HCT116 (cell line): Measurements from ENCODE around the gene UBA5. TPM values are rescaled to one million over a fixed set of nuclear protein-coding genes. Genes with fewer than 3 reads are reported as not detected.

Experiments
- ATAC-seq: fragments of 200-7000 bp; cut with Tn5 transposase; 2 replicates; pipeline ENCODE4 v1.9.1; 2020; ENCODE audit warnings: mild to moderate bottlenecking, moderate library complexity
- BruUV-seq: library from RNA; stranded (reverse); fragments of 400-500 nt; replicated peaks from 2 replicates; lab custom pipeline; 2021; lab: Mats Ljungman, UMichigan
- CTCF ChIA-PET: fragments of 300-600 bp; sonication (Branson Sonifier 250); formaldehyde crosslinking; loops from one replicate; lab custom pipeline; 2021; ENCODE audit warnings: antibody characterized with exemption; lab: Charles Lee
- POLR2A ChIA-PET: fragments of 300-600, 350-600 bp; sonication (Branson Sonifier 250); formaldehyde crosslinking; loops from one replicate; lab custom pipeline; 2021; ENCODE audit warnings: antibody characterized with exemption; lab: Charles Lee
- RAD21 ChIA-PET, 2 experiments: fragments of 300-600 bp; sonication (Branson Sonifier 250); formaldehyde crosslinking; loops; one replicate each; lab custom pipeline; 2023; ENCODE audit warnings: low total read pairs in 2 of 2; ENCODE audit not compliant: uncharacterized antibody in 2 of 2, unreplicated experiment in 2 of 2, low non-redundant PET in 1 of 2; lab: Charles Lee
- DNase-seq: peaks from one replicate; pipeline ENCODE4 v3.0.0-alpha.2; 2010; ENCODE audit warnings: low read depth, low spot score
- H2AFZ ChIP-seq: fragments of 200-600 bp; shearing (Covaris generic), sonication (generic); 2 replicates; pipeline ENCODE4 v1.6.1; 2017; ENCODE audit warnings: low read depth, mixed run types, mixed read lengths, antibody characterized with exemption, low read length; ENCODE audit not compliant: poor library complexity, severe bottlenecking
- H3K27ac ChIP-seq: 2 replicates; pipeline ENCODE4 v1.5.1; 2012; ENCODE audit warnings: low read depth, low read length
- H3K27me3 ChIP-seq: fragments of 200-600 bp; sonication (generic); 2 replicates; pipeline ENCODE4 v1.6.1; 2016; ENCODE audit warnings: mixed run types, low read length, mixed read lengths; ENCODE audit not compliant: insufficient read depth
- H3K36me3 ChIP-seq, 2 experiments: fragments of 200-500 bp in 1 of 2; fragments of 200-600 bp in 1 of 2; sonication (Bioruptor generic) in 1 of 2; sonication (generic) in 1 of 2; 2 replicates each; pipeline versions ENCODE4 v1.5.1 to v1.6.1; 2014 to 2016; ENCODE audit warnings: low read length in 2 of 2, inconsistent platforms in 1 of 2, mixed read lengths in 1 of 2, mixed run types in 1 of 2; ENCODE audit not compliant: insufficient read depth in 2 of 2, control insufficient read depth in 1 of 2
- H3K4me1 ChIP-seq, 2 experiments: fragments of 200-600 bp in 1 of 2; sonication (generic) in 1 of 2; 2 replicates each; pipeline versions ENCODE4 v1.5.1 to v1.6.1; 2012 to 2017; ENCODE audit warnings: low read length in 2 of 2, inconsistent platforms in 1 of 2, mild to moderate bottlenecking in 1 of 2, mixed read lengths in 1 of 2, mixed run types in 1 of 2, moderate library complexity in 1 of 2; ENCODE audit not compliant: insufficient read depth in 2 of 2, control insufficient read depth in 1 of 2
- H3K4me2 ChIP-seq: fragments of 200-600 bp; sonication (generic); 2 replicates; pipeline ENCODE4 v1.6.1; 2017; ENCODE audit warnings: mixed run types, low read length, mixed read lengths
- H3K4me3 ChIP-seq, 2 experiments: fragments of 200-600 bp in 1 of 2; sonication (generic) in 1 of 2; replicated peaks in 1 of 2; 2 replicates each; pipeline ENCODE4 v1.5.1; 2011 to 2016; ENCODE audit warnings: low read length in 2 of 2, control low read depth in 1 of 2, low read depth in 1 of 2, mild to moderate bottlenecking in 1 of 2, mixed read lengths in 1 of 2, mixed run types in 1 of 2
- H3K79me2 ChIP-seq: fragments of 200-600 bp; sonication (generic); 2 replicates; pipeline ENCODE4 v1.6.1; 2017; ENCODE audit warnings: mild to moderate bottlenecking, mixed run types, low read length, moderate library complexity, mixed read lengths; ENCODE audit not compliant: insufficient read depth
- H3K9ac ChIP-seq: fragments of 200-600 bp; sonication (generic); 2 replicates; pipeline ENCODE4 v1.6.1; 2016; ENCODE audit warnings: low read length, mixed read lengths
- H3K9me2 ChIP-seq: fragments of 200-600 bp; sonication (generic), shearing (Covaris generic); 2 replicates; pipeline ENCODE4 v1.6.1; 2017; ENCODE audit warnings: mixed run types, mild to moderate bottlenecking, moderate library complexity; ENCODE audit not compliant: insufficient read depth
- H3K9me3 ChIP-seq, 2 experiments: fragments of 200-500 bp in 1 of 2; fragments of 200-600 bp in 1 of 2; sonication (Bioruptor generic) in 1 of 2; sonication (generic) in 1 of 2; 2 replicates each; pipeline ENCODE4 v1.6.1; 2014 to 2017; ENCODE audit warnings: low read length in 2 of 2, mixed read lengths in 2 of 2, inconsistent platforms in 1 of 2, low read depth in 1 of 2, mild to moderate bottlenecking in 1 of 2, mixed run types in 1 of 2, moderate library complexity in 1 of 2; ENCODE audit not compliant: control insufficient read depth in 1 of 2, insufficient read depth in 1 of 2
- H4K20me1 ChIP-seq: fragments of 200-600 bp; sonication (generic), shearing (Covaris generic); 2 replicates; pipeline ENCODE4 v1.6.1; 2017; ENCODE audit warnings: mixed run types, mild to moderate bottlenecking, moderate library complexity; ENCODE audit not compliant: insufficient read depth
- EGR1 ChIP-seq: IDR thresholded peaks from 2 replicates; pipeline ENCODE4 v1.6.1; 2012; ENCODE audit warnings: low read depth
- JUND ChIP-seq: IDR thresholded peaks from 2 replicates; pipeline ENCODE4 v1.6.1; 2012
- MAX ChIP-seq: IDR thresholded peaks from 2 replicates; pipeline ENCODE4 v1.6.1; 2012
- POLR2A ChIP-seq: IDR thresholded peaks from 2 replicates; pipeline ENCODE4 v1.7.0; 2011; ENCODE audit warnings: borderline replicate concordance; ENCODE audit not compliant: insufficient read depth, insufficient read length; ENCODE audit errors: extremely low read depth
- POLR2AphosphoS5 ChIP-seq: IDR thresholded peaks from 2 replicates; pipeline ENCODE4 v1.6.1; 2011; ENCODE audit warnings: mild to moderate bottlenecking, low read depth, low read length, moderate library complexity
- REST ChIP-seq: IDR thresholded peaks from 2 replicates; pipeline ENCODE4 v1.6.1; 2012; ENCODE audit warnings: low read depth
- SIN3A ChIP-seq: IDR thresholded peaks from 2 replicates; pipeline ENCODE4 v1.6.1; 2012; ENCODE audit warnings: low read depth
- SP1 ChIP-seq: IDR thresholded peaks from 2 replicates; pipeline ENCODE4 v1.6.1; 2012; ENCODE audit warnings: low read depth
- TCF7L2 ChIP-seq: IDR thresholded peaks from 2 replicates; pipeline ENCODE4 v1.7.0; 2011; ENCODE audit warnings: borderline replicate concordance, inconsistent platforms; ENCODE audit not compliant: insufficient read depth, insufficient read length; ENCODE audit errors: extremely low read depth
- ZBTB33 ChIP-seq: IDR thresholded peaks from 2 replicates; pipeline ENCODE4 v1.6.1; 2011; ENCODE audit warnings: mild to moderate bottlenecking, low read length, moderate library complexity; ENCODE audit not compliant: insufficient replicate concordance; ENCODE audit errors: extremely low read depth
- ZNF274 ChIP-seq: fragments of 200-500 bp; sonication (Bioruptor generic); IDR thresholded peaks from 2 replicates; pipeline ENCODE4 v1.6.1; 2014; ENCODE audit warnings: mild to moderate bottlenecking, low read depth, low read length, inconsistent platforms
- intact Hi-C: fragments of 100-400 bp; cut with micrococcal nuclease; formaldehyde crosslinking; loops from 2 replicates; pipeline ENCODE4 v1.10.0; 2022
- total RNA-seq: library from RNA; stranded (reverse); gene quantifications from one replicate; pipeline ENCODE4 v1.2.1, GENCODE V29; 2021; ENCODE audit not compliant: unreplicated experiment

The UBA5 gene
- total RNA-seq, 1 experiment from 2014 or later = 43.7 TPM

GRCh38 chr3:132665230-132665745 is 5.2 kb downstream of the UBA5 start:
- Histone ChIP-seq H2AFZ (no peak overlapping the region), H3K4me2 (no peak overlapping the region), H3K9ac (no peak overlapping the region), H3K4me3 (no peak overlapping the region), H3K36me3 (peaks cover 7 to 16% of the 10 kb centered on the region in 2 experiments; a peak in 2 of 4 replicates), H3K9me3 (no peaks in the 10 kb centered on the region), H4K20me1 (no peaks in the 10 kb centered on the region), H3K4me1 (peaks cover 0 to 7% of the 10 kb centered on the region in 2 experiments; a peak in 2 of 4 replicates), H3K27ac (no peak overlapping the region), H3K9me2 (no peaks in the 10 kb centered on the region), H3K79me2 (peaks cover 76% of the 10 kb centered on the region), H3K27me3 (no peaks in the 10 kb centered on the region)
- ATAC-seq (no peak), DNase-seq (no peak)
- POLR2A ChIA-PET = no interaction called here
- no TSS peak for BruUV-seq
- RAD21 ChIA-PET = no interaction called here
- CTCF ChIA-PET = no interaction called here
- intact Hi-C loops = no loop called here
- TF ChIP-seq JUND = no peak
- no peak for TF ChIP-seq ZBTB33
- TF ChIP-seq TCF7L2 = no peak
- TF ChIP-seq POLR2AphosphoS5 = no peak
- no peak for TF ChIP-seq SIN3A
- no peak for TF ChIP-seq REST
- TF ChIP-seq ZNF274 = no peak
- no peak for TF ChIP-seq EGR1
- TF ChIP-seq POLR2A = no peak
- no peak for TF ChIP-seq MAX
- no peak for TF ChIP-seq SP1
